ENCODE data around the gene STIP1.
A peak's percentile ranks its signal among the peaks of the same experiment; 100 is the strongest.

STIP1 gene

DNA sequence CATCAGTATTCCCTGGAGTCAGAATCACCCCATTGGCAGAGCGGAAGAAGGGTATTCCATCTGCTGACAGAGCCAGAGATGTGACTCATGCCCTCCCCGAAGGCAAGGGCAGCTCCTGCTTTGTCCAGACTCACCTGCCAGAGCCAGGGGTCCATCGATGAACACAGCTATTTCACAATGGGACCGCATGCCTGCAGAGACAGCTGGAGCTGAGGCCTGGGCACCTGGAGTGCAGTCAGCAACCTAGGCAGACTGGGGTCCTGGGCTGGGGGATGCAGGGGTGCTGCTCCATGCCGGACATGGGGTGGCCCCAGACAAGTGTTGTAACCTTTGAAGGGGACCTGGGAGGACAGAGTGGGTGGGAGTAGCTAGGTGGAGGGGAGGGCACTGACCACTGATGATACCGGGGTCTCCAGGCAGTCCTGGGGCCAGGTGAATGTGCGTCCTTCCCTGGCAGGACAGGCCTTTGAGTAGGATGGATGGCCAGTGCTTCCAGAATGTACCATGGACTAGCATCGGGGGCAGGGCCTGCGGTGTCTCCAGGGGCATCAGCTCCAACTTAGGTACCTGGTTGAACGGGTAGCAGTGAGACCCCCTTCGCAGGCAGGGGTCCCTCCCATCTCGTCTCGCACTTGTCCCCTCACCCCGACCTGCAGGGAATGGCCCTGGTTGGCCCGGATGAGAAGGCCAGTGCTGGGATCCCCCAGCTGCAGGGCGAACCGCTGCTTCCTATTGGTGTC lies 38.4 kb downstream of the STIP1 start:
- no peaks in the 10 kb centered on the region for H3K27me3 ChIP-seq (replicated peaks)
- H3K36me3 ChIP-seq (replicated peaks): peaks cover 8% of the 10 kb centered on the region
- no peak for DNase-seq
- in situ Hi-C loops (cut with HindIII; ENCODE audit: low pct_ligation_motif_present, low sequenced_read_pairs): no loop called here
- no peak overlapping the region for H3K27ac ChIP-seq
- no peak overlapping the region for H3K4me3 ChIP-seq (ENCODE audit: low read depth, low read length)
- TF ChIP-seq, protein P1, sequence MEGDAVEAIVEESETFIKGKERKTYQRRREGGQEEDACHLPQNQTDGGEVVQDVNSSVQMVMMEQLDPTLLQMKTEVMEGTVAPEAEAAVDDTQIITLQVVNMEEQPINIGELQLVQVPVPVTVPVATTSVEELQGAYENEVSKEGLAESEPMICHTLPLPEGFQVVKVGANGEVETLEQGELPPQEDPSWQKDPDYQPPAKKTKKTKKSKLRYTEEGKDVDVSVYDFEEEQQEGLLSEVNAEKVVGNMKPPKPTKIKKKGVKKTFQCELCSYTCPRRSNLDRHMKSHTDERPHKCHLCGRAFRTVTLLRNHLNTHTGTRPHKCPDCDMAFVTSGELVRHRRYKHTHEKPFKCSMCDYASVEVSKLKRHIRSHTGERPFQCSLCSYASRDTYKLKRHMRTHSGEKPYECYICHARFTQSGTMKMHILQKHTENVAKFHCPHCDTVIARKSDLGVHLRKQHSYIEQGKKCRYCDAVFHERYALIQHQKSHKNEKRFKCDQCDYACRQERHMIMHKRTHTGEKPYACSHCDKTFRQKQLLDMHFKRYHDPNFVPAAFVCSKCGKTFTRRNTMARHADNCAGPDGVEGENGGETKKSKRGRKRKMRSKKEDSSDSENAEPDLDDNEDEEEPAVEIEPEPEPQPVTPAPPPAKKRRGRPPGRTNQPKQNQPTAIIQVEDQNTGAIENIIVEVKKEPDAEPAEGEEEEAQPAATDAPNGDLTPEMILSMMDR (IDR thresholded peaks at IDR 0.05; ENCODE audit: low read depth, low read length, missing control alignments): no peak

DNA sequence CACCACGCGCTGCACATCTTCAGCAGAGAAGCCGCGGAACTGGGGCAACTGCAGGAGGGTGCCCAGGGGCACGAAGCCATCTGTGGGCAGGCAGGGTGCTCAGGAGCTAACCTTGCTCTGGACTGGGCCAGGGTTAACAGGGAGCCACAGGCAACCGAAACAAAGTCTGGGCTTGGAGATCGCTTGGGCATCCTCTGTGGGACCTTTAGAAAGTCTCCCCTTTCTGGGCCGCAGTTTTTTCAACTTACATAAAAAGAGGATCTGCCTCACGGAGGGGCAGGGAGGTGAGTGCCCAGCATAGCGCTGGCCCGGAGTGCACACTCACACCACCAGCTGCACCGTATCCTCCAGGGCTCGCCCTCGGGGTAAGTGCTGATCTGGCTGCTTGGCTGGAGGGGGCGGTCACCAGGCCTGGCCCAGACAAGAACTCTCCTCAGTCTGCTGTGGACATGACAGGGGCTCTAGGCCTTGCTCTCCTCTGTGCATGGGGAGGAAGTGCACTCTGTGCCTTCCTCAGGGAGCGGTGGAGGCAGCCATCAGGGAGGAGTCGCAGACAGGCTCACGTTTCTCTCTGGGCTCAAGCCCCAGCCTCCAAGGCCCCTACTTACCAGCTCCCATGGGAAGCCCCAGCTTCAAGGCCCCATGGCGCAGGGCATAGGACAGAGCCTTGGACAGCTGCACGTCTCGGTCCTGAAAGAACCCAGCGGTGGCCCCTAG lies 39.1 kb downstream of the STIP1 start:
- DNase-seq: no peak
- no peak overlapping the region for H3K27ac ChIP-seq
- H3K4me3 ChIP-seq (ENCODE audit: low read depth, low read length): peak overlapping the region; percentile 81
- peaks cover 8% of the 10 kb centered on the region for H3K36me3 ChIP-seq (replicated peaks)
- H3K27me3 ChIP-seq (replicated peaks): no peaks in the 10 kb centered on the region
- TF ChIP-seq, protein P1 (IDR thresholded peaks at IDR 0.05; ENCODE audit: low read depth, low read length, missing control alignments): no peak
- in situ Hi-C loops (cut with HindIII; ENCODE audit: low pct_ligation_motif_present, low sequenced_read_pairs): no loop called here

DNA sequence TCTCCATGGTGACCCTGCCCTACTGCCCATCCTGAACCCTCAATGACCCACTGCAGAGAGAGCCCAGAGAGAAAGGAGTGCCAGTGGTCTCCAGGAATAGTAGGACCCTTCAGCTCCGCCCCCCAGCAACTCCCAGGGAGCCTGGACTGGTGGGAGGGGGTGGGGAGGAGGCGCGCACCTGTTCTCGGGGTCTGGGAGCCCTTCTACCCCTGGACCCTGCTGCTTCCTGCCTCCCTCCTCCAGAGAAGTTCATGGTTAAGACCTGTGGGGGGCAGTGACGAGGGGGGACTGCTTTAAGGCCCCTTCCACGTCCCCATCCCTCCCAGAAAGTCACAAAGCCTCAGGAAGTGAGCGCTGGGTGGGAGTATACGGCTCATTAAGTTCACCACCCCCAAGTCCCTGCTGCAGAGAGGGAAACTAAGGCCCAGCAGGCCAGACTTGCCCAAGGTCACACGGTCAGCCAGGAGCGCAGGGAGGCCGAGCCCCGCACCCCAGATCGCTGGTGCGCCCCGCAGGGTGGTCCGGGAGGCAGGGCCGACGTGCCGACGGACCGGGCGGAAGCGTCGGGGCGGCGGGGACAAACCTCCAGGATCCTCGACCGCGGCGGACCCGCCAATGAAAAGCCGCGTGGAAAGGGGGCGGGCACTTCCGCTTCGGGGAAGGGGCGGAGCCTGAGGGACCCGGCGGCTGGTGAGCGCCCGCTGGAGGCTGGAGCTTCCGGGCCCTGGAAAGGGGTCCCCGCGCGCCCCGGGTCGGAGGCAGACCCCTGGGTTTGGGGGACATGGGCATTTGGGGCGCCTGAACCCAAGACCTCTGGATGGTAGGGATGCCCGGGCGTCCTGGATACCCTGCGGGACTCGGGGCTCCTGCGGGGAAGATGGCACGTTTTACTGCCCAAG lies 39.9 kb downstream of the STIP1 start, which contains the start of the genes NUDT22 and TRPT1:
NUDT22 (plus strand) TSS at position 667 of the 899 bp plus-strand sequence. CDS start 379 bp downstream, outside the sequence.
TRPT1 (minus strand) TSS at position 579 of the 899 bp plus-strand sequence; CDS start at position 253, 326 bp downstream.
- in situ Hi-C loops (cut with HindIII; ENCODE audit: low pct_ligation_motif_present, low sequenced_read_pairs): no loop called here
- H3K4me3 ChIP-seq (ENCODE audit: low read depth, low read length): peak within 1 kb of the TSS; percentile 81
- TF ChIP-seq, protein P1 (IDR thresholded peaks at IDR 0.05; ENCODE audit: low read depth, low read length, missing control alignments): peak; percentile 55
- no peaks in the 10 kb centered on the region for H3K27me3 ChIP-seq (replicated peaks)
- peak; percentile 60 for DNase-seq
- H3K36me3 ChIP-seq (replicated peaks): peaks cover 6% of the 10 kb centered on the region
- peak within 1 kb of the TSS; percentile 21 for H3K27ac ChIP-seq

DNA sequence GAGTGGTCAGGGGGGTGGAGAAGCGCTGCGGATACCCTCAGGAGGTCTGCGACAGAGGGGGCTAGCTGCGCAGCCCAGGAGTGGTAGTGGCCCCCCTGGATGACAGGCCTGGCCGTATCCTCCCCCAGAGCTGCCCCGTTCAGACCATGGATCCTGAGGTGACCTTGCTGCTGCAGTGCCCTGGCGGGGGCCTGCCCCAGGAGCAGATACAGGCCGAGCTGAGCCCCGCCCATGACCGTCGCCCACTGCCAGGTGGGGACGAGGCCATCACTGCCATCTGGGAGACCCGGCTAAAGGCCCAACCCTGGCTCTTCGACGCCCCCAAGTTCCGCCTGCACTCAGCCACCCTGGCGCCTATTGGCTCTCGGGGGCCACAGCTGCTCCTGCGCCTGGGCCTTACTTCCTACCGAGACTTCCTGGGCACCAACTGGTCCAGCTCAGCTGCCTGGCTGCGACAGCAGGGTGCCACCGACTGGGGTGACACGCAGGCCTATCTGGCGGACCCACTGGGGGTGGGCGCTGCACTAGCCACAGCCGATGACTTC lies 40.6 kb downstream of the STIP1 start:
- in situ Hi-C loops (cut with HindIII; ENCODE audit: low pct_ligation_motif_present, low sequenced_read_pairs): no loop called here
- TF ChIP-seq, protein P1 (IDR thresholded peaks at IDR 0.05; ENCODE audit: low read depth, low read length, missing control alignments): no peak
- Histone ChIP-seq H3K4me3 (ENCODE audit: low read depth, low read length) (peak overlapping the region; percentile 81), H3K27ac (peak overlapping the region; percentile 21), H3K36me3 (replicated peaks) (no peaks in the 10 kb centered on the region), H3K27me3 (replicated peaks) (no peaks in the 10 kb centered on the region)
- DNase-seq: no peak

DNA sequence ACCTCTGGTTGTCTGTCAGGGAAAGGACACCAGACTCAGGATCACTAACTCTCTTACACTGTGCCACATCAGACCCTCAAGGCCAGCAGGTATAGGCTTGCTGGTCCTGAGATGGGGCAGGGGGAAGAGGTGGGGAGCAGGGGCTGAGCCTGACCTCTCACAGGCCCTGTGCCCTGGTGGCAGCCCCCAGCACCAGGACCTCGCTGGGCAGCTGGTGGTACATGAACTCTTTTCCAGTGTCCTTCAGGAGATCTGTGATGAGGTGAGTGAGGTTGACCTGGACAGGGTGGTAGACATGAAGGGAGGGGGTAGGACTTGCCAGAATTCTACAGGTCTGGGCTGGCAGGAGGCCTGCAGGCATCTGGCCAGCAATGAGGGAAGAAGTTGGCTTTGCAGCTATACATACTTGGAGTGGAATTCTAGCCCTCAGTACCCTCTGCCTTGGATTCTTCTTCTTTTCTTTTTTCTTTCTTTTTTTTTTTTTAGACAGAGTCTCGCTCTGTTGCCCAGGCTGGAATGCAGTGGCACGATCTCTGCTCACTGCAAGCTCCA lies 41.5 kb downstream of the STIP1 start:
- Histone ChIP-seq H3K36me3 (replicated peaks) (no peaks in the 10 kb centered on the region), H3K4me3 (ENCODE audit: low read depth, low read length) (peak overlapping the region; percentile 81), H3K27me3 (replicated peaks) (no peaks in the 10 kb centered on the region), H3K27ac (no peak overlapping the region)
- no peak for DNase-seq
- in situ Hi-C loops (cut with HindIII; ENCODE audit: low pct_ligation_motif_present, low sequenced_read_pairs): no loop called here
- TF ChIP-seq, protein P1 (IDR thresholded peaks at IDR 0.05; ENCODE audit: low read depth, low read length, missing control alignments): no peak
